BLaER1 (cell line): Measurements from ENCODE around the gene SLC4A4.

Source experiments
- H3K27ac ChIP-seq: shearing (Covaris generic); formaldehyde crosslinking; 2 replicates; pipeline ENCODE4 v1.8.1; 2022
- H3K27me3 ChIP-seq: shearing (Covaris generic); formaldehyde crosslinking; 2 replicates; pipeline ENCODE4 v1.8.1; 2022
- H3K36me3 ChIP-seq: shearing (Covaris generic); formaldehyde crosslinking; 2 replicates; pipeline ENCODE4 v1.8.1; 2022
- H3K4me1 ChIP-seq: shearing (Covaris generic); formaldehyde crosslinking; 2 replicates; pipeline ENCODE4 v1.8.1; 2022
- H3K4me2 ChIP-seq: shearing (Covaris generic); formaldehyde crosslinking; 2 replicates; pipeline ENCODE4 v1.8.1; 2022
- H3K4me3 ChIP-seq: shearing (Covaris generic); formaldehyde crosslinking; 2 replicates; pipeline ENCODE4 v1.8.1; 2022
- H3K9ac ChIP-seq: shearing (Covaris generic); formaldehyde crosslinking; 2 replicates; pipeline ENCODE4 v1.8.1; 2022
- H3K9me3 ChIP-seq: shearing (Covaris generic); formaldehyde crosslinking; 2 replicates; pipeline ENCODE4 v1.8.1; 2022
- H4K20me1 ChIP-seq: shearing (Covaris generic); formaldehyde crosslinking; 2 replicates; pipeline ENCODE4 v1.8.1; 2022
- Cebpa-rat ChIP-seq: shearing (Covaris generic); IDR thresholded peaks from 2 replicates; pipeline ENCODE4 v1.8.1; 2022

SLC4A4 gene

DNA sequence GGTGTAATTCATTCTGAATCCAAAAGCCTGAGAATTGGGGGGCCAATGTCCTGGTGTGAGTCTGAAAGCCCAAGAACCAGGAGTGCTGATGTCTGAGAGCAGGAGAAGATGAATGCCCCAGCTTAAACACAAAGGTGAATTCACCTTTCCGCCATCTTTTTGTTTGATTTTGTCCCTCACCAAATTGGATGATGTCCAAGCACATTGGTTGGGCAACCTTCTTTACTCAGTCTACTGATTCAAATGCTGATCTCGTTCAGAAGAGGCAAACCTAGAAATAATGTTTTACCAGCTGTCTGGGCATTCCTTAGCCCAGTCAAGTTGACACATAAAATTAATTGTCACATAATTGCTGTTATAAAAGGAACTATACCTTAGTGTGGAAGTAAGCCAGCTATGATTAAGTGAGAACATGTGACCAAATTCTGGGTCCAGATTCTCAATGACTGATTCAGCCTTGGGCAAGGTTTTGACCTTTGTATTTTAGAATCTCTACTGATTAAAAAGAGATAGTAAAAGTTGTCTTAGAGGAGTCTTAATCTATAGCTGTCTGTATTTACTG, 34.5 kb upstream of the SLC4A4 start:
- H3K9ac ChIP-seq = no peak overlapping the region
- H3K27me3 ChIP-seq = no peaks in the 10 kb centered on the region
- no peaks in the 10 kb centered on the region for H3K36me3 ChIP-seq
- H3K4me3 ChIP-seq = no peak overlapping the region
- TF ChIP-seq Cebpa-rat = no peak
- no peaks in the 10 kb centered on the region for H3K9me3 ChIP-seq
- H3K27ac ChIP-seq = no peak overlapping the region
- no peaks in the 10 kb centered on the region for H3K4me1 ChIP-seq
- no peak overlapping the region for H3K4me2 ChIP-seq
- no peaks in the 10 kb centered on the region for H4K20me1 ChIP-seq

DNA sequence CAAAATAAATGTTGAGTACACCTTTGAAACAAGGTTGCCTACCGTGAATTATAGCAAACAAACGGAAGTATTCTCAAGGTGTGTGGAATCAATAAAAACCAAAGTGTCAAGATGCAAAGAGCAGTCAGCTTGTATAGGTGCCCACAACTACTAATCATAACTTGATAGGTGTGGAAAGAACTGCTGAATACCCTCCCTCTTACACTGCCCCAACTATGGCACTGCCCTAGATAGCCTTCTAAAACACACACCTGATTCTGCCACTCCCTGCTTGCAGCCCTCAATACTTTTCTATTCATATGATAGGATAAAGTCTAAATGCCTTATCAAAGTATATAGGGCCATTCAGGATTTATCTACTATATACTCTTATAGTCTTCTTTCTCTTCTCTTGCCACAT, 31.1 kb upstream of the SLC4A4 start:
- Histone ChIP-seq H3K4me2 (no peak overlapping the region), H3K4me3 (no peak overlapping the region), H3K9ac (no peak overlapping the region), H3K4me1 (no peaks in the 10 kb centered on the region), H3K36me3 (no peaks in the 10 kb centered on the region), H3K27me3 (no peaks in the 10 kb centered on the region), H4K20me1 (no peaks in the 10 kb centered on the region), H3K27ac (no peak overlapping the region), H3K9me3 (no peaks in the 10 kb centered on the region)
- no peak for TF ChIP-seq Cebpa-rat

DNA sequence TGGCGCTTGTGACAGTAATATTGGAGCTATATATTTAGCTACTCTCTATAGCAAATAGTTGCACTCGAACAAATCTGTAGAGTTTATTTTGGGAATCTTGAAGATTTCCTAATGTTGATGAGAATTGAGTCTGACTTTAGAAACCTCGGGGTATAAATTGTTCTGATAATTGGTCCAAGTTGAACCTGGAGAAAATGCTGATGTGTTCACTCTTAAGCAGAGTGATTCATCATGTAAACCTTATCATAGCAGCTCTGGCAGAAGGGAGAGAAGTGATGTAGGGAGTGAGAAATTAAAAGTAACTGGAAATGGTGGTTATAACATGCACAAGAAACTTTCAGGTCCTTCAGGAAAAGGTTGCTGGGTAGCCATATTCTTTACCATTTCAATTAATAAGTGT, 16.4 kb upstream of the SLC4A4 start:
- H3K27ac ChIP-seq = no peak overlapping the region
- no peak overlapping the region for H3K4me2 ChIP-seq
- H3K36me3 ChIP-seq = no peaks in the 10 kb centered on the region
- no peaks in the 10 kb centered on the region for H3K9me3 ChIP-seq
- no peak overlapping the region for H3K4me3 ChIP-seq
- H3K9ac ChIP-seq = no peak overlapping the region
- TF ChIP-seq Cebpa-rat = no peak
- no peaks in the 10 kb centered on the region for H3K27me3 ChIP-seq
- no peaks in the 10 kb centered on the region for H3K4me1 ChIP-seq
- H4K20me1 ChIP-seq = no peaks in the 10 kb centered on the region

DNA sequence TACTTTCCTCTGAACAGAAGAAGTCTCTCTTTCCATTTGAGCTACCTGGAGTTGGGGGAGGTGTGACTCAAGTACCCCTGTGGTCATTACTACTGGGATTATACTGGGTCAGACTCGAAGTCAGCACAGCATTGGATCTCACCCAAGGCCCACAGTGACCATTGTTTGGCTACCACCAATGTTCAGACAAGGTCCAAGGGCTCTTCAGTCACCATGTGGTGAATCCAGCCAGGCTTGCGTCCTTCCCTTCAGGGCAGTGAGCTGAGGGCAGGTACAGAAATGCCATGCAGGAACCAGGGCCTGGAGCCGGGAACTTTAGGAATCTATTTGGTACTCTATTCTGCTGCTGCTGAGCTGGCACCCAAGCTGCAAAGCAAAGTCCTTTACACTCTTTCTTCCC, 5.5 kb upstream of the SLC4A4 start:
- no peaks in the 10 kb centered on the region for H3K27me3 ChIP-seq
- H3K4me3 ChIP-seq = no peak overlapping the region
- H3K4me2 ChIP-seq = no peak overlapping the region
- H3K9me3 ChIP-seq = no peaks in the 10 kb centered on the region
- no peak overlapping the region for H3K27ac ChIP-seq
- H3K4me1 ChIP-seq = no peaks in the 10 kb centered on the region
- no peaks in the 10 kb centered on the region for H3K36me3 ChIP-seq
- no peak for TF ChIP-seq Cebpa-rat
- no peak overlapping the region for H3K9ac ChIP-seq
- H4K20me1 ChIP-seq = no peaks in the 10 kb centered on the region

DNA sequence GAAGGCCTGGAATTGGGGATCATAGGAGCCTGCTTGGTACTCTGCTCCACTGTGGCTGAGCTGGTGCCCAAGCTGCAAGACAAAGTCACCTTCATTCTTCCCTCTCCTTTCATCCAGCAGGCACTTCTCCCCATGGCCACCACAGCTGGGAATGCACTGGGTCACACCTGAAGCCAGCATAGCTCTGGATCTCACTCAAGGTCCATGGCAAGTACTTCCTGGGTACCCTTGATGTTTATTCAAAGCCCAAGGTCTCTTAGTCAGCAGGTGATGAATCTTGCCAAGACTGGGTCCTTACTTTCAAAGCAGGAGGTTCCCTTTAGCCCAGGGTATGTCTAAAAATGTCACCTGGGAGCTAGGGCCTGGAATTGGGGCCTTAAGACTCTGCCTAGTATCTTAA, 4.9 kb upstream of the SLC4A4 start:
- H3K4me1 ChIP-seq = no peaks in the 10 kb centered on the region
- no peaks in the 10 kb centered on the region for H3K27me3 ChIP-seq
- no peak overlapping the region for H3K4me2 ChIP-seq
- no peaks in the 10 kb centered on the region for H4K20me1 ChIP-seq
- TF ChIP-seq Cebpa-rat = no peak
- H3K4me3 ChIP-seq = no peak overlapping the region
- no peaks in the 10 kb centered on the region for H3K36me3 ChIP-seq
- H3K9ac ChIP-seq = no peak overlapping the region
- H3K27ac ChIP-seq = no peak overlapping the region
- no peaks in the 10 kb centered on the region for H3K9me3 ChIP-seq

DNA sequence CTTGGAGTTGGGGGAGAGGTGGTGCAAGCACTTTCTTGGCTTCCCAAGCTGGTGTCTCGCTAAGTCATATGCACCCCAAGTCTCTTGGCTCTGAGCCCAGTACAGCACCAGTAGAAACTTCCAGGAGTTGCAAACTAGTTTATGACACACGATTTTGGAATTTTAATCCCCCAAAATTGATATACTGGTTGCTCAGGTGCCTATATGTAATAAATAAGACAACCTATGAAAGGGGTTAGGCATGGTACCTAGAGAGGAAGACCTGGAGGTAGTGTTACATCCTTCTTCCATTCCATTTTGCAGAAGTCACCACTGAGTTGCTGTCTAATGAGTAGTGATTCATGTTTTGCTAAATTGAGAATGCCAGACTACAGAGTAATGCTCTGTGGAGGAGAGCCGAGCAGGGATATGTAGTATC, 4.3 kb upstream of the SLC4A4 start:
- H3K4me1 ChIP-seq = no peaks in the 10 kb centered on the region
- no peak overlapping the region for H3K27ac ChIP-seq
- no peaks in the 10 kb centered on the region for H4K20me1 ChIP-seq
- H3K9ac ChIP-seq = no peak overlapping the region
- TF ChIP-seq Cebpa-rat = no peak
- H3K4me2 ChIP-seq = no peak overlapping the region
- no peaks in the 10 kb centered on the region for H3K9me3 ChIP-seq
- H3K4me3 ChIP-seq = no peak overlapping the region
- no peaks in the 10 kb centered on the region for H3K36me3 ChIP-seq
- no peaks in the 10 kb centered on the region for H3K27me3 ChIP-seq

DNA sequence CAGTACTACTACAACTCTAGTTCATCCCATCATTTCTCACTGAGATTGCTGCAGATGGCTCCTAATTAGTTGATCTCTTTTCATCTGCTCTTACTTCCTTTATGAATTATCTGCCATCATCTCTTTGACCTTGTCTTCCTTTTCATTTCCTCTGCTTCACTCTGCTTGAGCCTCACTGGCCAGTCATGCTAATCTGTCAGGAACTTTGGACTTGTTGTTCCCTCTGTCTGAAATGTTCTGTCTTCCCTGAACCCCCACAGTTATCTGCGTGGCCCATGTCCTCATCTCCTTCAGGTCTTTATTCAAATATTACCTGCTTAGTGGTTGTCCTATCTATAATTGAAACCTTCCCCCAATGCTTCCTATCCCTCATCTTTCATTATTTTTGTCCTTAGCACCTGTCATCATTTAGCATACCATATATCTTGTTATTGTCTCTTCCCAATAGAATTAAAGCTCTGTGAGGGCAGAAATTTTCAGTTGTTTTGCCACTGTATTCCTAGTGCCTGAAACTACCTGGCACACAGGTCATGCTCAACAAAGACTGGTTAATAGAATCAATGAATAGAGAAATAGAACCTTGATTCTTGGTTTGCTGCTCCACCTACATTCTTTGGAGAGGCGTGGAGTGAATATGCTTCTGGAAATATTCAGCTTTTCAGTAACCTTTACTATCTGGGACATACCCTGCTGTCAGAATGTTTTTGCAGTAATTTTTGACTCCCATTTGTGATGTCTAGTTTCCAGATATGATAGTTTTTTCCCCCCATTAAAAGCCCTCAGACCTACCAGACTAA, 5.0 kb downstream of the SLC4A4 start:
- H3K4me3 ChIP-seq = no peak overlapping the region
- H3K36me3 ChIP-seq = no peaks in the 10 kb centered on the region
- H3K9me3 ChIP-seq = no peaks in the 10 kb centered on the region
- H3K4me1 ChIP-seq = peaks cover 7% of the 10 kb centered on the region
- H3K4me2 ChIP-seq = no peak overlapping the region
- H3K9ac ChIP-seq = no peak overlapping the region
- no peaks in the 10 kb centered on the region for H3K27me3 ChIP-seq
- TF ChIP-seq Cebpa-rat = no peak
- H3K27ac ChIP-seq = no peak overlapping the region
- no peaks in the 10 kb centered on the region for H4K20me1 ChIP-seq

DNA sequence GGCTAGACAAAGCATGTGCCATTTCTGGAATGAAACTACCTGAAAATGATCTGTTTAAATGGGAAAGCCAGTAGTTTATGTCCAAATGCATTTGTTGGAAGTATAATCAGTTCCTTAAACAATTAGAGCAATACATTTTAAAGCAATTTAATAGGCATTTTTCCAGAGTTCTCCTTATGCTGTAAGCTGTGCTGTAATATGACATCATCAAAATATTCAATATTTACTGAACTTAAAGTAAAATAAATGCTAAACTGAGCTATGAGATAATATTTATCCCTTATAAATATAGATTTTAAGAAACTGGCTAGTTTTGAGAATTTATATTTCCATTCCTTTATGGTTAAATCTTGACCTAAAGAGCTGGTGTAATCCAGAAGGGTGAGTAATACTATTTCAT, 7.9 kb downstream of the SLC4A4 start:
- Histone ChIP-seq H3K27ac (no peak overlapping the region), H3K4me2 (no peak overlapping the region), H3K36me3 (no peaks in the 10 kb centered on the region), H3K9ac (no peak overlapping the region), H3K4me3 (no peak overlapping the region), H3K4me1 (peaks cover 7% of the 10 kb centered on the region), H3K27me3 (no peaks in the 10 kb centered on the region), H4K20me1 (no peaks in the 10 kb centered on the region), H3K9me3 (no peaks in the 10 kb centered on the region)
- TF ChIP-seq Cebpa-rat = no peak

DNA sequence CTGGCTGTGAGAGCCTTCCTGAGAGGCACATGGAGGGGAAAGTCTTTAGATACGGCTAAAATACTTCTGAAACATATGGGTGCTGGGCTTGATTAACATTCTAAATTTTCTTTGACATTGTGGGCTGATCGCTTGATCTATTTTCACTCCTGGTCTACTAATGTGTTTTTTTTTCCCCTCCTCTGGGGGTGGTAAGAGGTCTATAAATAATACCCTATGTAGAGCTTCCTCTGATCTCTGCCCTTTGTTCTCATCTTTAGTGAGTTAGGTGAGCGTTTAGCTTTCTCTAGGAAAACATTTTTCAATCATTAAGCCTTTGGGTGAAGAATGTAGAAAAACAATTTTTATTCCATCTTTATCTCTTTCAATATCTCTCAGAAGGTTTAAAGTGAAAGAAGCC, 9.8 kb downstream of the SLC4A4 start:
- H3K4me2 ChIP-seq = peak overlapping the region; percentile 25; the same call in 1 of the 2 replicates

DNA sequence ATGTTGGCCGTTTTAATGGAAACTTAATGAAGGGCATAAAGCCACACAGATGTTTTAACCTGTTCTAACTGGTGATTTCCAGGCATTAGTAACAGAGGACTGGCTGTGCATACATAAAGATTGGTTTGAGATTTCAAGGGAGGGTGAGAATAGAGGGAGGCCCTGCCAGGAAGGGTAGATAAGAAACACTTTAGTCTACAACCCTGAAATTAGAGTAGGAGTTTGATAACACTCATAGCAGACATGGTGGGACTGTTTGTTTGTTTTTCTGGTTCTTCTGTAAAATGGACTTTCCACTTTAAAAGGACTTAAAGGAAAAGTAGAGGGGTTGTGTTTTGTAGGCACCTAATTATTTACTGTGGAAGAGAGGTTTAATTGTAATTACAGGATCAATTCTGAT, 16.2 kb downstream of the SLC4A4 start:
- H3K9me3 ChIP-seq = no peaks in the 10 kb centered on the region
- no peaks in the 10 kb centered on the region for H3K36me3 ChIP-seq
- no peaks in the 10 kb centered on the region for H3K4me1 ChIP-seq
- H3K4me3 ChIP-seq = no peak overlapping the region
- H3K9ac ChIP-seq = no peak overlapping the region
- H3K4me2 ChIP-seq = no peak overlapping the region
- no peak overlapping the region for H3K27ac ChIP-seq
- H3K27me3 ChIP-seq = no peaks in the 10 kb centered on the region
- no peaks in the 10 kb centered on the region for H4K20me1 ChIP-seq
- TF ChIP-seq Cebpa-rat = no peak

More for the DNA sequence above, 9.8 kb downstream of the SLC4A4 start:
- peaks cover 7% of the 10 kb centered on the region for H3K4me1 ChIP-seq
- no peaks in the 10 kb centered on the region for H3K36me3 ChIP-seq
- no peaks in the 10 kb centered on the region for H3K27me3 ChIP-seq
- H3K27ac ChIP-seq = no peak overlapping the region
- TF ChIP-seq Cebpa-rat = no peak
- H3K4me3 ChIP-seq = no peak overlapping the region
- H4K20me1 ChIP-seq = no peaks in the 10 kb centered on the region
- no peak overlapping the region for H3K9ac ChIP-seq
- no peaks in the 10 kb centered on the region for H3K9me3 ChIP-seq
